ENCODE results near the gene WDR86.

The WDR86 gene

DNA sequence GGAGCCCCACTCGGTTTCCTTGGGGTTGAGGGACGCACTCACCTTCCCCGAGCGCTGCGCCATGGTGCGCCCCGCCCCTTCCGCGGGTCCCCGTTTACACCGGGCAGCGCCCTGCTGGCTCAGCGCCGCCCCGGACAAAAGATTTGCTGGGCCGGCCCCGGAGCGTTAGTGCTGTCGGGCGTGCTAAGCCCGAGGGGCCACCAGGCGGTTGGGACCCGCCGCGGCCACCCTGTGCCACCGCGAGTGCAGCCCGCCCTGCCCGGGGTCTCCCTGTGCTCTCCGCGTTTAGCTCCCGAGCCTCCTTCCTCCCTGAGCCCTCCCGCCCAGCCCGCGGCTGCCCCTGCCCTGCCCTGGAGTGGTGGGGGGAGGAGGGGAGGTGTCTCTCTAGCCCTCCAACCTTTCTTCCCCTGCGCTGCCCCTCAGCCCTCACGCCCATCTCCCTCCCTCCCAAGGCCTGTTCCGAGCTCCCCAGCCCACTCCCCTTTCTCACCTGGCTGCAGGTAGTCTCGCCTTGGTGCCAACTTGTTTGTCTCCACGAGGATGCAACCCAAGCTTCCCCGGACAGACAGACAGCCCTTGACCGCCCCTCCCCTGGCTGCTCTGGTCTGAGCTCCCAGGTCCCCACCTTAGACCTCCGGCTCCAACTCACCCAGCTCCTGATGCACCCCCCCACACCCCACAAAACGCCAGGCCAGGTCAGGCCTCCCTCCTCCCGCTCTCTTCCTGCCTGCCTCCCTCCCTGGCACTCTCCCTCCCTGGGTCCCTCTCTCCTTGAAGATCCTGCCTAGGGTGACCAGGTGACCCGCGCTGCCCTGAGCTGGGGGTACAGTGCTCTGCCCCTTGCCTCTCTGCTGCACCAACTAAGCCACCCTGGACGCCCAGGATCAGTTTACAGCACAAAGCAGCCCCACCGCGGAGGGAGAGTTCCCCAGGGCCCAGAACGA is 30.3 kb upstream of the WDR86 start, which contains the start of gene CRYGN:
TSS of gene CRYGN (minus strand) at position 287 of the 944 bp plus-strand sequence. CDS start at position 63, 224 bp downstream.
- no peak for DNase-seq

DNA sequence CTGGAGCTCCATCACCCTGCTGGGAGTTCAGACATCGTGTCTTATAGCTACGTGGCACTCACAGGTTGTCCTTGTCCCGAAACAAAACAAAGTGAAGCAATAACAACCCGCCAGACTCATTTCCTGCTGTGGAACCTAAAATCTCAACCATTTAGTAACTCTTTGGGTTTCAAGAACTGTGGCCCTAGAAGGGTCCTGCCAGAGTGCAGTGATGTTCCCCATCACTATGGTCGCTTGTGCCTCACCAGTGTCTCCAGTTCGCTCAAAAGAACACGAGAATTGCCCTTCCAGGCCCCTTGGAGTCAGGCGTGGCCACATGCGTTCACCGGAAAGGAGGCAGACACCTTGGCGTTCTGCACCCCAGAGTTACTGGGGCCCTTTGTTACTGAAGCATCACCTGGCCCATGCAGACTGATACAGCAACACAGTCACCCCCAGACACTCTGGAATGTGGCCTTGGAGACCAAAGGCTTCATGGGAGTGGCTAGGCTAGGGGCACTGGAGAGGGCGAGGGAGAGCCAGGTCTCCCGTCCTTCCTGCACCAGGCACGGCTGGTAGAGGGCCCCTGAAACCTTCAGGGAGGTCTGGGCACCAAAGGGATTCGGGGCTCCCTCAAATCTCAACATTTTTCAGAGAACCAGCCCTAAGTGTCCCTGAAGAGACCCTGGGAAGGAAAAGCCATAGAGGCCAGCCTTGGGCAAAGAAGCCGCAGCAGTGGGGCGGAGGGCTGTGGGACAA is 29.2 kb upstream of the WDR86 start:
- DNase-seq: no peak

DNA sequence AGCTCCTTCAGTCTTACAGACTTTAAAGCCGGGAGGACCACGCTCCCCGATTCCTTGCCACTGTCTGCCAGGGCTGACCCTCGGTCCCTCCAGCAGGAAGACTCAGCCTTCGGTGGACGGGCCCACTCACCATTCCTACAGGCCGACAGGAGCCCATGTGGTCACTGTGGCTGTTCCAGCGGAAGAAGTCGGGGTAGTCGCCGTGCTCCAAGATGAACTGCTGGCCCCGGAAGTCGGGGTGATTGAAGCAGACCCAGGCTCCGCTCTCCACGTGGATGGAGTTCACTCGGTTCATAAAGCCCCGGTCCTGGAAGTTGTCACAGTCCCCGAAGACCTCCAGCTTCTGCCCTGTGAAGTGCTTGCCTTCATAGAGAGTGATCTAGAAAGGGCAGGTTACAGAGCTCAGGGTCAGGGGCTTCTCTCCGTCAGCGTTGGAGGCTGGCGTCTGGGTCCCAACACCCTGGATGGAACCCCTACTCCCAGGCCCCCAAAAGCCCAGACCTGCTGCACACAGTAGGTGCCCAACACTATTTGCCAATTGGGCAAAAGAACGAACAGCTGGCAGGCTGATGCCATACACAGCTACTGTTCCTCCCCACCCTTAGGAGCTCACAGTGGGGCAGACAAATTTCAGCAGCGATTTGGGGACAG is 28.2 kb upstream of the WDR86 start:
- no peak for DNase-seq

DNA sequence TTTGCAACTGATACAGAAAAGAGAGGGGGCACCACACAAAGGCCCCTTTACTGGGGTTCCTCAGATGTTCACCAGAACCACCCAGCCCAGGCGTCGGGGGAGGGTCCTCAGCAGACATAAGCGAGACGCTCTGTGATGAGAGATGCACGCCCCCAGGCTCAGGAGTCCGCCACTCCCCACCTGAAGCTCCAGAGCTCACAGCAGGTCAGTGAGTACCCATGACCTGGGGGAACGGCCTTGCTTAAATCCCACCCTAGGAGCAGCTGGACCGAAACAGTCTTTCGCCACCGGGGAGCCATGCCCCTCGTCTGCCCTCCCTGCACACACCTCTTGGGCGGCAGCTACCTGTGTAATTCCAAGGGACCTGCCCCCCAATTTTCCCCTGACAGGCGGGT is 27.3 kb upstream of the WDR86 start:
- DNase-seq: no peak

DNA sequence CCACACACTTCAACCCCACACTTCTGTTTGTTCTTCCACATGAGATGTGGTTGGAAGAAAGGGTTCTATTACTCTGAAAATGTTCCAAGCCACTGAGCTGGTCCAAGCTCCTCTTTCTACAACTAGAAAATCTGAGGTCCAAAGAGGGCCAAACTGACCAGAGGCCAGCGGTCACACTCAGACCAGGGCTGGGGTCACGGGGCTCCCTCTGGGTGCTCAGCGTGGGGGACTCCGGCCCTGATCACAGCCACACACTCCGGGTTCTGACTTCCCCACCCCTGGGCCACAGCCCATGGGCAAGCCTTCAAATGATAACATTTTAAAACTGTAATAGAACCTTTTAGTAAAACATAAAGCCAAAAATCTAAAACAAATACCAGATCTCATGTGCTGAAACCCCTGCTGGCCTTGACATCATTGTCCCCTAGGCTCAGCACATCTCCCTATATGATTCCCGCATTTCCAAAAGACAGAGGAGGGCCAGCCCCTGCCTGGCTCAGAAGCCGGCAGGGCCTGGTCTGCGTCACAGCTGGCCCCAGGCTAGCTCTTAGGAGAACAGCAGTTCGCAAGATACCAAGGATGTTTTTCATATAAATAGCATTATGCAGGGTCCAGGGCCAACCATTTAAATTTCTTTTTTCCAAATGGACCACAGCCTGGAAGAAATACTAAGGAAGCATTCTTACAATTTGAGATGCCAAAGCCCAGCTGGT is 26.8 kb upstream of the WDR86 start:
- peak; percentile 71 for DNase-seq

DNA sequence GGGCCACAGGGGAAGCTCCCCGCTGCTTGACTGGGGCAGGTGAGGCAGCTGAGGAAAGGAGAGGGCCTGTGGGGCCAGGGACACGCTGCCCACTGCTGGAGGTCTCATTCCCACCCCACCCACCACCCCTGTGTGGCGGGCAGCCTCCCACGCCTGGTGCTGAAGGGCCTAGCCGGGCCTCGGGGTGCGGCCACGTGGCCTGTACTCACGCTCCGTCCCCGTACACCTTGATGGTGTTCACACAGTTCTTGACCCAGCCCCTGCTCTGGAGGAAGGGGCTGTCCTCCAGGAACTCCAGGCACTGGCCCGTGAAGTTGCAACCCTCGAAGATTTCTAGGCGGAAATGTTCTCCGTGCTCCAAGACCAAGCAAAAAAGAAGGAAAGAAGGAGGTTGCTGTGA is 26.1 kb upstream of the WDR86 start:
- no peak for DNase-seq

DNA sequence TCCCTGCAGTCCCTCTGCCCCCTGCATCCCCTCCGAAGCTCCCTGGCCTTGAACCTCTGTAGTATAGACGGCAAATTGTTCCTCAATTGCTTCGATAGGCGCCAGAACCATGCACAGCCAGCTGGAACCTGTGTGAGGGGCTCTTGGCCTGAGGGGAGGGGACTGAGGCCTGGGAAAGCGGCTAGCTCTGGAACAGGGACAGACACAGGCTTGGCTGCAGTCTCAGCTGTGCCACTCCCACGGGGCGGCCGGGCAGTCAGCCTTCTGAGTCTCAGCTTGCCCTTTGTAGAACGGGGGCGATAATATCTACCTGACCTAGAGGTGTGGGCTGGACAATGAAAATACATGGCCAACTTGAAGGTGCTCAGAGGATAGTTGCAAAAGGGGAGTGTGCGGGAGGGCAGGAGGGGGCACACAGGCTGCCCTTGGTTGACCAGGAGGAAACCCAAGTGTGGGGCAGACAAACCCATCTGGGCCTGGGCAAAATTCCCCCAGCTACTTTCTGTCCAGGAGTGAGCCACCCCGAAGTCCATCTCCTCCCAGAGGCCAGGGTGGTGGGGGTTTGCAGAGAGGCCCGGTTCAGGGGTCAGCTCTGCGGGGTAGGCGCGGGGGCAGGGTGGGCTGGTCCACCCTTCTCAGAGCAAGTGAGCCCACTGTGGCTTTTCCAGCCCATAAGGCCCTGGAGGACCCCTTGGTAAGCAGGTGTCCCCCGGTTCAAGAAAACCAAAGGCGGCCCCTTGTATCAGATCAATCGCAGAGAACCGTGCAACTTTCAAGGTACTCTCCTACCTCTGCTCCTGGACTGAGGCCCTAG is 25.5 kb upstream of the WDR86 start:
- DNase-seq: no peak

DNA sequence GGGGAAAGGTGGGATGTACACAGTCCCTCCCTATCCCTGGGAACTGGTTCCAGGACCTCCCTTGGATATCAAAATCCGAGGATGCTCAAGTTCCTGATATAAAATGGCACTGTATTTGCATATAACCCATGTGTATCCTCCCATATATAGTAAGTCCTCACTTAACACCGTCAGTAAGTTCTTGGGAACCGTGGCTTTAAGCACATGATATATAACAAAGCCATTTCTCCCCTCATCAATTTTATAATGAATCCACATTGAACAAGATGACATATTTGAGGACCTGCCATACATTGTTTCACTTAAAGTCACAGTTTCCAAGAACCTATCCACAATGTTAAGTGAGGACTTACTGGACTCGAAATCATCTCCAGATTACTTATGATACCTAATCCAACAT is 24.7 kb upstream of the WDR86 start:
- no peak for DNase-seq

DNA sequence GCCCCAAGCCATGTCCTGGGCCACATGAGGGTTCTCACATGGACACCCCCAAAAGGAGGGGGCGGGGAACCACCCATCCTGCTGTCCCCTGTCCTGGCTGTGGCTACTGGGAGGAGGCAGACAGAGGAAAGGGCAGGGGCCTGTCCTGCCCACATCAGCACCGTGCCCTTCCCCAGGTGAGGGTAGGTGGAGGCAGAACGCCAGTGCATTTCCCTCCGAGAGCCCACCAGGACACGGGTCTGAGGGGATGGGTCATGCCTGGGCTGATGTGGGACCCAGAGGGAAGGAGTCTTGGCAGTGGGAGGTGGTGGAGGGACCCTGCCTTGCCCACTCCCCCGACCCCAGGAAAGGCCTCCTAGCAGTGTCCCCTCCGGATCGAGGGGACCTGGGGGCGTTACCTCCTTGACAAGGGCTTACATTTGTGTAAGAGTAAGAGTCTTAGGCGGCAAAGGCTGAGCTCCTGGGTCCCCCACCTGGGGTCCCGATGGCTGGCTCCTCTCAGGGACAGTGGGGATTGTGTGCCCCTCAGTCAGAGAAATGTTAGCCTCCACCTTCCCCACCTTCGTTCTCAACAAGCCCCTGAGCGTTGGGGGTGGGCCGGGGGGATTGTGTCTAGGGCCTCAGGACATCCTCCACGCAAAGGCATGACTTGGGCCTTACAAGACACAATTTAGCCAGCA is 24.0 kb upstream of the WDR86 start:
- DNase-seq: no peak

DNA sequence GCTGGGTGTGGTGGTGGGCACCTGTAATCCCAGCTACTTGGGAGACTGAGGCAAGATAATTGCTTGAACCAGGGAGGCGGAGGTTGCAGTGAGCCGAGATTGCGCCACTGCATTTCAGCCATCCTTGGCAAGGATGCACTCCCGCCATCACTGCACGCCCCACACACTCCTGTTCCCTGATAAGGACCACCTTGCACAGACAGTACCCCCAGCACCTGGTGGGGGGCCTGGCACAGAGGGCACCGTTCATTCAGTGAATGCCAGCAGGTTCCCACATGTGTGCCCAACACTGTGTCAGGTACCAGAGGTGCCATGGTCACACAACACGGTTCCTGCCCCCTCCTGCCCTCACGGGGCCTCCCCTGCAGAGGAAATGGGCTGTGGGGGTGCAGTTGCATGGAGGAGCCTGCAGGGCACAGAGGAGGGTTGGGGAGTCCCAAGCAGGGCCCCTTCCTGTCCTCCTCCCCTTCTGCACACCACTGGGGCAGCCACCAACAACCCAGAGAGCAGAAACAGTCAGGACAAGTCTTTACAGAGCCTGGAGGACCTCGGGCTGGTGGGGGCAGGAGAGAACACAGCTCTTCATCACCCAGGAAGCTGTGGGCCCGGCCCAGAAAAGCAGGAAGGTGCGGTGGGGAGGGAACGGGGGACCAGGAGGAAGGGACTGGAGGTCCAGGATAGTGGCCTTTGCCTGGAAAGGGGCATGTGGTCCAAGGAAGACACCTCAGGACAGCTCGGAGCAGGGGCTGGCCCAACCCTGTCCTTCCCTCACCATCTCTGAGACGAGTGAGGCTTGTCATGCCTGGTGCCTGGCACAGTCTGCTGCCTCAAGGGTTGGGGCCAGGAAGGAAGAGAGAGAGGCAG is 23.1 kb upstream of the WDR86 start:
- DNase-seq: no peak

DNA sequence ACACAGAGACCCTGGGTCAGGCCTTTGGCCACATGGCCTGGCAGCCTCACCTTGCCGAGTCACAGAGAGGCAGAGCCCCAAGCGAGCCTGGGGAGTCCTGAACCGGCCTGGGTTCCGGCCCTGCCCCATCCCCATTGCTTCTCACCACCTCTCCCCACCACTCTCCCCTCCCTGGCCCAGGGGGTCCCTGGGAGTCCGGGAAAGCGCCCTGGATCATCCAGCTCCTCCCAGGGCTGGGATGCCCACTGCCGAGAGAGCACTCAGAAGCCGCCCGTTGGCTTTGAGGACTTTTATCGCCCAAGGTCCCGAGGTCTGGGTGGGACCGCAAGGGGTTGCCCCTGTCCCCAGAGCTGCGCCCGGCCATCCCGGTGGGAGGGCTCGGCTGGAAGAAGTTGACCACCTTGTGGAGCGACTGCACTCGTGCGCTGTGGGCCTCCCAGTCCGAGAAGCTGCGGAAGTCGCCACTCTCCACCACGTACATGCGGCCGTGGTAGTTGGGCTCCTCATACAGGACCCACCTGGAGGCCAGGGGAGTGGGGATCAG is 22.0 kb upstream of the WDR86 start:
- DNase-seq: no peak

DNA sequence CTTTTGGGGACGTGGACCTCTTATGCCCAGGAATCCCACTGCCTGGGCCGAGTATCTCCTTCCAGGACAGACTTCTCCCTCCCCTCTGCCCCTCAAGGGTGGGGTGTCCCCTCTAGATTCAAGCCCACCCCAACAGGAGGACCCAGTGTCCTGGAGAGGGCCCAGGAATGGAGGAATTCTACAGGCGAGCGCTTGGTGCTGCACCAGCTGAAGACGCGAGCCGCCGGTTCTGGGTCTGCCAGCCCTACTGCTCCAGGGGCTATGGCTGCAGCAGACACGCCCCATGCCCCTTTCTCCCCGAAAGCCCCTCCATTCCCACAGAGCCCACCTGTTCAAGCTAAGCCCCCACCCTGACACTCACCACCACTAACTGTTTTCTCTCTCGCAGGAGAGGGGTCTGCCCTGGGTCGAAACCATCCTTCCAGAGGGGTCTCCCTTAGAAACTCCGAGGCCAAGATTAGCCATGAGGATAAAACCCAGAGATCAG is 21.5 kb upstream of the WDR86 start:
- no peak for DNase-seq

DNA sequence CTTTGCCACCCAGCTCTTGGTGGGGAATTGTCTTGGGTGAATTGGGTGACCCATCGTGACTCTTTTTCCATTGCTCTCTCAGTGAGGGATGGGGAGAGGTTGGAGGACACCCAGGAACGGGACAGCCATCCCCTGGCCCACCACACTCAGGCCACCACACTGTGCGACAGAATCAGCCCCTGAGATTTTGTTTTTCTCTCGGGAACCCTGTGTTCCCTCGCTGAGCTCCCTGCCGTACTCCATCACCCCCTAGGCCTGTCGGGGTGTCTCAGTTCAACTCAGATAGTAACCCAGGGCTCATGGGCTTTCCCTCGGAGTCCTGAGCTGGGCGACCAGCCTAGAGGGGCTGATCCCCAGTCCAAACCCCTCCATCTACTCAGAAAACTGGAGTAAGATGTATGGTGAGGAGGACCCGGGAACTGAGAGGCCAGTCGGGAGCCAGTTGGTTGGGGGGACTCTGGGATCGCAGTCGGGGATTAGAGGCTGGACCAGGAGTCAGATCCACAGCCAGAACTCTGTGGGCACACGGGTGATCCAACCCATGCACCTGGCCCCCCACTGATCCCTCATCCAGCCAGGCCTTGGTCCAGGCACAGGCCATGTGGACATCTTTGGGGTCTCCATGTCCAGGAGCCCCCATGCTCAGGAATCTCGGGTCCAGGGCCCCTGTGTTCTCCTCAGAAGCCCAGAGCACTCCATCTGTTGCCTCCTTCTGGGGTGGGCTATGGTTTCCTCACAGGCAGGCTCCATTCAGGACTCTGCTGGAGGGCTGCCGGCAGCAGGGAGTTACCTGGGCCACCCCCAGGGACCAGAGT is 20.8 kb upstream of the WDR86 start:
- DNase-seq: no peak

DNA sequence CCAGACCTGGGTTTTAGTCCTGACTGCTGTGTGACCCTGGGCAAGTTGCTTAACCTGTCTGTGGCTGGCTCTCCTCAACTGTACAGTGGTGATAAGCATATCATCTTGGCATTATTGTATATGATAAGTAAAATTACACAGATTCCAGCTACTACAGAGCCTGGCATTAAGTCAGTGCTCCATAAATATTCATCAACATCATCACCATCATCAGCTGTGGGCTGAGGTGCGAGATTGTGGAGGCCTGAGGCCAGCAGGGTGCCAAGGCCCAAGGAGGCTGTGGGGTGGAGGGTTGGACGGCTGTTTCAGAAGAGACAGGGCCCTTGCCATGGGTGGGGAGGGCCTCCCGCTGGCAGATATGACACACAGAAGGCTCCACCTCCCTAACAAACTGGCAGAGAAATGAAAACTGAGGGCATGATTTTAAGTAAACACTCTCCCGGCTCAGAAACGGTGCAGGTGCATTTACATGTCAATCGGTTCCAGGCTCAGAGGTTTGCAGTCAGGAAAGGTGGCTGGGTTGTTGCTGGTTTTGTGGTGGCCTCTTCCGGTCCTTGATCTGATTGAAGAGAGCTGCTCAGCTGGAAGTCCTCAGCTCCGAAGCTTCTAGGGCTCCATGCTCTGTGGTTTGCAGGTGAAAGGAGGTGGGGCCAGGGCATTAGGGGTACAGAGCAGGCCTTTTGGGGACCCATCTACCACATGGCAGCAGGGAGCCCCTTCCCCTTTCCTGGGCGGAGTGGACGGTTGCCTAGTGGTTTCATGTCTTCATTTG is 19.9 kb upstream of the WDR86 start:
- no peak for DNase-seq

DNA sequence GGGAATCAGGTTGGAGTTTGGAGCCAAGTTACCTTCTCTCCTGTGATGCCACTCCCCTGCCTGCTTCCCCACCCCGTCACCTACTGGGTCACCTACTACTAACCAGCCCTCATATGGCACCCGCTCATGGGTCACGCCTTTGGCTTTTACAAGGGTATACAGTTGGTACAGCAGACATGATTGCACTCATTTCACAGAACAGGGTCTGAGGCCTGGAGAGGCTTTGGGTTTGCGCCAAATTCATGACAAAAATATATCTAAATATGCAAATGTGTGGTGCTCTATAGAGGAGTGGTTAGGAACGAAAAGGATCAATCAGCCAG is 19.4 kb upstream of the WDR86 start:
- no peak for DNase-seq

DNA sequence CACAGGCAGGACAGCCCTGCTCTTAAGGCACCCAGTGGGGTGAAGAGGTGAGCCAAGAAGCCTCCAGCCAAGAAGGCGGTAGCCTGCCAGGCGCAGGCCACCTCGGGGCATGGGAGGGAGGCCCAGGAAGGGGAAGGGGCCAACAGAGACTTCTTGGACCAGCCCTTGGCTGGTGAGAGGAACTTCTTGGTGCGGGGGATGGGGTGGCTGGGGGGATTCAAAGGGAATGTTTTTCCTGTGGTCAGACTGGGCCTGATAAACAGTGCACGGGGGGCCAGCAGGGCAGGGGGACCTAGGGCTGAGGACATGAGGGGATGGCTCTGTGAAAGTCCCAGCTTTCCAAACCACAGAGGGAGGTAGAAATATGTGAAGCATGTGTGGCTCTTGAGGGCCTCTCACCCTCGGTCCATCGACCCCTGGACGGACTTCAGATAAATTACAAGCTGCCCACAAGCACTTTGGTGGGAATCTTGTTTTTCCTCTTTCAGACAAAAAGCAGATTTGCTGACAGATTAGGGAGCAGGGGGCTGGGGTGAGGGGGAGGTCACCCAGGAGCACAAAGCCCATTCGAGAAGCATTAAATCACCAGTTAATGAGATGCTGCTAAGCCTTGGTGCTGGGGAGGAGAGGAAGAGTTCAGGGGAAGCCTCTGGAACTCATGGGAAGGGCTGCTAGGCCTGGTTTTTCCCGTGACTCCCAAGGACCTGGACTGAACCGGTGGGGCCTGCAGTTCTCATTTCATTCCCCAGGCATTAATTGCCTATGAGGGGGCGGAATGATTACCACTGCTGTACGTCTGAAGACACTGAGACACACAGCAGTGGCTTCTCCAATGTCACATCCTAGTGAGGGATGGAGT is 18.8 kb upstream of the WDR86 start:
- peak; percentile 58 for DNase-seq

DNA sequence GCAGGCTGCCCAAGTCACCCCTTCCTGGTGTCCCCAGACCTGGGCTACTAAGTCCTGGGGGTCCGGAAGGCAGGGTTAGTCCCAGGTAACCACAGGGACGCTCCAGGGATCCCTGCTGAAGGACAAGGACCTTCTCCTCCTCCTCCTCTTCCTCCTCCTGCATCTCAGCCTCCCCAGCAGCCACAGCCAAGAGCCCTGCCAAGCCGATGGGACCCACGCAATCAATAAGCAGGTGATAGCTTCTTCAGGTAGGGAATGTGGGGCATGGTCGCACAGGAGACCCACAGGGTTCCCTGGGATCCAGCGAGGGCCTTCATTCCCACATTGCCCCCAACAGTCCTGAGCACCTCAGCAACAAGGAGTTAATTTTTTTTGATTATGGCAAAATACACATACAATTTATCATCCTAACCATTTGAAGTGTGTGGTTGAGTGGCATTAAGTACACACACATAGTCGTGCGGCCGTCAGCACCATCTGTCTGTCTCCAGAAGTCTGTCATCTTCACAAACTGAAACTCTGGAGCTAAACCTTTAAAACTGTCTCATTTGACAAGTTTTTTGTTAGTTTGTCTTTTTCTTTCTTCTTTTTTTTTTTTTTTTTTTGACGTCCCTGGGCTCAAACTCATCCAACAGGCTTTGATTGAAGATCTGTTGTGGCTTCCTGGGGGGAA is 18.0 kb upstream of the WDR86 start:
- no peak for DNase-seq

Measured in femur (tissue), 1 donor.